Fibroblast of lung (primary cell): ENCODE data around the gene TMEM123. TPM values are rescaled to one million over a fixed set of nuclear protein-coding genes. Genes with fewer than 3 reads are reported as not detected.

ENCODE experiments used
- DNase-seq, 2 donors: peaks; one replicate each; pipeline versions ENCODE4 v3.0.0 to v3.0.0-alpha.2; 2010; ENCODE audit warnings: low read depth in 2 of 2
- H2AFZ ChIP-seq: 2 replicates; pipeline ENCODE4 v1.5.1; 2012; ENCODE audit warnings: low read length, control low read depth, inconsistent platforms
- H3K27ac ChIP-seq: 2 replicates; pipeline ENCODE4 v1.5.1; 2011; ENCODE audit warnings: low read length, control low read depth; ENCODE audit not compliant: insufficient read depth
- H3K27me3 ChIP-seq: 2 replicates; pipeline ENCODE4 v1.5.1; 2011; ENCODE audit warnings: mild to moderate bottlenecking, low read length; ENCODE audit not compliant: control insufficient read depth, insufficient read depth
- H3K36me3 ChIP-seq: 2 replicates; pipeline ENCODE4 v1.5.1; 2011; ENCODE audit warnings: low read length; ENCODE audit not compliant: control insufficient read depth, insufficient read depth
- H3K4me1 ChIP-seq: 2 replicates; pipeline ENCODE4 v1.5.1; 2011; ENCODE audit warnings: low read length; ENCODE audit not compliant: control insufficient read depth, insufficient read depth; ENCODE audit errors: extremely low read depth
- H3K4me2 ChIP-seq: 2 replicates; pipeline ENCODE4 v1.5.1; 2011; ENCODE audit warnings: low read length, control low read depth; ENCODE audit not compliant: insufficient read depth; ENCODE audit errors: extremely low read depth
- H3K4me3 ChIP-seq, 4 experiments: fragments of 200-600 bp in 1 of 4; sonication (generic) in 1 of 4; replicated peaks in 1 of 4; 2 replicates each; pipeline ENCODE4 v1.5.1; 2011 to 2016; ENCODE audit warnings: low read length in 4 of 4, low read depth in 3 of 4, mild to moderate bottlenecking in 3 of 4, control low read depth in 2 of 4, inconsistent platforms in 1 of 4, mixed read lengths in 1 of 4; ENCODE audit not compliant: insufficient read depth in 1 of 4; ENCODE audit errors: control extremely low read depth in 1 of 4
- H3K79me2 ChIP-seq: 2 replicates; pipeline ENCODE4 v1.5.1; 2012; ENCODE audit warnings: mild to moderate bottlenecking, low read length, inconsistent platforms; ENCODE audit not compliant: control insufficient read depth, insufficient read depth
- H3K9ac ChIP-seq: 2 replicates; pipeline ENCODE4 v1.5.1; 2011; ENCODE audit warnings: mild to moderate bottlenecking, low read length, control low read depth; ENCODE audit not compliant: insufficient read depth
- H3K9me3 ChIP-seq: 2 replicates; pipeline ENCODE4 v1.5.1; 2012; ENCODE audit warnings: low read depth, low read length; ENCODE audit not compliant: control insufficient read depth, insufficient read depth
- H4K20me1 ChIP-seq: 2 replicates; pipeline ENCODE4 v1.5.1; 2011; ENCODE audit warnings: low read length; ENCODE audit not compliant: control insufficient read depth, insufficient read depth; ENCODE audit errors: extremely low read depth
- CTCF ChIP-seq, 2 donors: IDR thresholded peaks in 1 of 2; conservative IDR thresholded peaks in 1 of 2; 1 replicate in 1 of 2; 2 replicates in 1 of 2; pipeline ENCODE4 v1.5.1; 2011 to 2012; ENCODE audit warnings: low read length in 2 of 2, control low read depth in 1 of 2, inconsistent platforms in 1 of 2, low read depth in 1 of 2, mild to moderate bottlenecking in 1 of 2
- EZH2 ChIP-seq: IDR thresholded peaks from 2 replicates; pipeline ENCODE4 v1.5.1; 2012; ENCODE audit warnings: low read length, control low read depth, mild to moderate bottlenecking; ENCODE audit errors: missing control alignments
- polyA plus RNA-seq, 2 donors: library from polyadenylated mRNA; depleted of rRNA in 1 of 2; stranded (reverse) in 1 of 2; unstranded in 1 of 2; fragments of >200 nt; gene quantifications; 2 replicates each; pipeline ENCODE4 v1.2.1, GENCODE V29; 2011 to 2012; ENCODE audit warnings: missing spikeins in 1 of 2
- total RNA-seq: library from RNA; depleted of rRNA; stranded (reverse); fragments of >200 nt; gene quantifications from 2 replicates; pipeline ENCODE4 v1.2.1, GENCODE V29; 2014

Gene TMEM123
- total and polyA plus RNA-seq, 2 donors (not counting 1 experiment from before 2014, with no cell fraction given): 127 to 355 TPM

- Histone ChIP-seq H3K36me3 (no peaks in the 10 kb centered on the region), H3K27me3 (no peaks in the 10 kb centered on the region), H3K4me2 (no peak overlapping the region), H3K27ac (no peak overlapping the region), H3K4me1 (no peaks in the 10 kb centered on the region), H4K20me1 (no peaks in the 10 kb centered on the region), H3K4me3 (no peak overlapping the region), H2AFZ (no peak overlapping the region), H3K79me2 (peaks cover 17% of the 10 kb centered on the region), H3K9ac (no peak overlapping the region), H3K9me3 (no peaks in the 10 kb centered on the region)
- no peak for TF ChIP-seq EZH2
- TF ChIP-seq CTCF (conservative IDR thresholded peaks at IDR 0.05 in 1 of 2, IDR thresholded peaks at IDR 0.05 in 1 of 2; ENCODE audit: low read depth in 1 of 2, low read length in 2 of 2): no peak
- no peak for DNase-seq
Observed at GRCh38 chr11:102414559-102414958, 38.0 kb downstream of the TMEM123 start.

- H3K27ac ChIP-seq: no peak overlapping the region
- no peaks in the 10 kb centered on the region for H3K9me3 ChIP-seq
- no peak for DNase-seq
- H3K4me2 ChIP-seq: no peak overlapping the region
- no peaks in the 10 kb centered on the region for H4K20me1 ChIP-seq
- no peak overlapping the region for H3K4me3 ChIP-seq
- H3K4me1 ChIP-seq: no peaks in the 10 kb centered on the region
- H2AFZ ChIP-seq: no peak overlapping the region
- TF ChIP-seq CTCF (conservative IDR thresholded peaks at IDR 0.05 in 1 of 2, IDR thresholded peaks at IDR 0.05 in 1 of 2; ENCODE audit: low read depth in 1 of 2, low read length in 2 of 2) (no peak), EZH2 (no peak)
- no peaks in the 10 kb centered on the region for H3K36me3 ChIP-seq
- H3K27me3 ChIP-seq: no peaks in the 10 kb centered on the region
- no peak overlapping the region for H3K9ac ChIP-seq
- H3K79me2 ChIP-seq: peaks cover 16% of the 10 kb centered on the region
Observed at GRCh38 chr11:102413497-102413896, 39.1 kb downstream of the TMEM123 start.

- Histone ChIP-seq H3K27me3 (no peaks in the 10 kb centered on the region), H4K20me1 (no peaks in the 10 kb centered on the region), H3K4me2 (no peak overlapping the region), H3K4me1 (no peaks in the 10 kb centered on the region), H3K4me3 (no peak overlapping the region), H3K36me3 (no peaks in the 10 kb centered on the region), H3K9ac (no peak overlapping the region), H3K79me2 (peaks cover 19% of the 10 kb centered on the region), H3K9me3 (no peaks in the 10 kb centered on the region), H3K27ac (no peak overlapping the region), H2AFZ (no peak overlapping the region)
- TF ChIP-seq CTCF (conservative IDR thresholded peaks at IDR 0.05 in 1 of 2, IDR thresholded peaks at IDR 0.05 in 1 of 2; ENCODE audit: low read depth in 1 of 2, low read length in 2 of 2) (no peak), EZH2 (no peak)
- no peak for DNase-seq
Observed at GRCh38 chr11:102411142-102411541, 41.4 kb downstream of the TMEM123 start.
